KOPT-K1 (cell line): ENCODE data around the gene PDSS2.

Experiments
- H3K27ac ChIP-seq: fragments of 200-600 bp; sonication (generic); 2 replicates; pipeline ENCODE4 v1.5.1; 2016; ENCODE audit warnings: antibody characterized with exemption, mild to moderate bottlenecking, low read depth, low read length; ENCODE audit not compliant: poor library complexity, severe bottlenecking
- H3K36me3 ChIP-seq: fragments of 200-600 bp; sonication (generic); 2 replicates; pipeline ENCODE4 v1.5.1; 2017; ENCODE audit warnings: antibody characterized with exemption, mild to moderate bottlenecking, low read length, moderate library complexity; ENCODE audit not compliant: insufficient read depth
- H3K9me3 ChIP-seq: fragments of 200-600 bp; sonication (generic); 2 replicates; pipeline ENCODE4 v1.5.1; 2017; ENCODE audit warnings: antibody characterized with exemption, low read length, mild to moderate bottlenecking; ENCODE audit not compliant: insufficient read depth, poor library complexity, severe bottlenecking

The PDSS2 gene

GRCh38 chr6:107243471-107243870 lies 215.9 kb downstream of the PDSS2 start:
- H3K36me3 ChIP-seq: no peaks in the 10 kb centered on the region
- no peak overlapping the region for H3K27ac ChIP-seq
- H3K9me3 ChIP-seq: no peaks in the 10 kb centered on the region

- Histone ChIP-seq H3K27ac (no peak overlapping the region), H3K36me3 (no peaks in the 10 kb centered on the region; the same call in 1 of the 2 replicates), H3K9me3 (peaks cover 12% of the 10 kb centered on the region)
Measured at GRCh38 chr6:107237992-107238660, 221.2 kb downstream of the PDSS2 start.

GRCh38 chr6:107235511-107235910 lies 223.9 kb downstream of the PDSS2 start:
- no peak overlapping the region for H3K27ac ChIP-seq
- no peaks in the 10 kb centered on the region; the same call in 1 of the 2 replicates for H3K36me3 ChIP-seq
- H3K9me3 ChIP-seq: peaks cover 12% of the 10 kb centered on the region

- H3K9me3 ChIP-seq: peaks cover 12% of the 10 kb centered on the region
- no peak overlapping the region for H3K27ac ChIP-seq
- H3K36me3 ChIP-seq: no peaks in the 10 kb centered on the region; the same call in 1 of the 2 replicates
Measured at GRCh38 chr6:107235007-107235406, 224.4 kb downstream of the PDSS2 start.

- Histone ChIP-seq H3K27ac (no peak overlapping the region), H3K9me3 (peaks cover 12% of the 10 kb centered on the region), H3K36me3 (no peaks in the 10 kb centered on the region)
Measured at GRCh38 chr6:107231243-107231642, 228.1 kb downstream of the PDSS2 start.

GRCh38 chr6:107230448-107230847 lies 228.9 kb downstream of the PDSS2 start:
- Histone ChIP-seq H3K9me3 (peaks cover 6% of the 10 kb centered on the region), H3K27ac (no peak overlapping the region), H3K36me3 (no peaks in the 10 kb centered on the region)

- no peak overlapping the region for H3K27ac ChIP-seq
- H3K36me3 ChIP-seq: no peaks in the 10 kb centered on the region
- H3K9me3 ChIP-seq: peaks cover 2% of the 10 kb centered on the region
Measured at GRCh38 chr6:107230024-107230423, 229.3 kb downstream of the PDSS2 start.

GRCh38 chr6:107228754-107229153 lies 230.6 kb downstream of the PDSS2 start:
- Histone ChIP-seq H3K9me3 (no peaks in the 10 kb centered on the region), H3K36me3 (no peaks in the 10 kb centered on the region), H3K27ac (no peak overlapping the region)

GRCh38 chr6:107221519-107221918 lies 237.8 kb downstream of the PDSS2 start:
- Histone ChIP-seq H3K36me3 (no peaks in the 10 kb centered on the region), H3K27ac (no peak overlapping the region), H3K9me3 (no peaks in the 10 kb centered on the region)

- Histone ChIP-seq H3K9me3 (no peaks in the 10 kb centered on the region), H3K27ac (no peak overlapping the region), H3K36me3 (no peaks in the 10 kb centered on the region)
Measured at GRCh38 chr6:107219851-107220250, 239.5 kb downstream of the PDSS2 start.

- H3K9me3 ChIP-seq: no peaks in the 10 kb centered on the region
- no peak overlapping the region for H3K27ac ChIP-seq
- H3K36me3 ChIP-seq: no peaks in the 10 kb centered on the region
Measured at GRCh38 chr6:107218142-107218541, 241.2 kb downstream of the PDSS2 start.

GRCh38 chr6:107217248-107217647 lies 242.1 kb downstream of the PDSS2 start:
- Histone ChIP-seq H3K9me3 (no peaks in the 10 kb centered on the region), H3K27ac (no peak overlapping the region), H3K36me3 (no peaks in the 10 kb centered on the region)

- no peaks in the 10 kb centered on the region for H3K9me3 ChIP-seq
- H3K27ac ChIP-seq: no peak overlapping the region
- no peaks in the 10 kb centered on the region for H3K36me3 ChIP-seq
Measured at GRCh38 chr6:107216197-107216933, 243.0 kb downstream of the PDSS2 start.

GRCh38 chr6:107215334-107215733 lies 244.0 kb downstream of the PDSS2 start:
- no peak overlapping the region for H3K27ac ChIP-seq
- no peaks in the 10 kb centered on the region for H3K36me3 ChIP-seq
- no peaks in the 10 kb centered on the region for H3K9me3 ChIP-seq

GRCh38 chr6:107214655-107215054 lies 244.7 kb downstream of the PDSS2 start:
- H3K36me3 ChIP-seq: no peaks in the 10 kb centered on the region
- H3K27ac ChIP-seq: no peak overlapping the region
- H3K9me3 ChIP-seq: no peaks in the 10 kb centered on the region
